Skeletal muscle satellite cell (primary cell): ENCODE results near the gene C5orf46.
"Not testable (repeated sequence)": the region's sequence is repeated elsewhere in the genome, so short reads cannot be mapped to it uniquely, and the experiment has no call there.

ENCODE experiments used
- H3K27me3 ChIP-seq: 2 replicates; pipeline ENCODE4 v1.7.0; 2013; ENCODE audit warnings: low read length; ENCODE audit not compliant: control insufficient read depth, insufficient read depth
- H3K36me3 ChIP-seq: 2 replicates; pipeline ENCODE4 v1.7.0; 2013; ENCODE audit warnings: mild to moderate bottlenecking, control low read depth, low read length; ENCODE audit not compliant: insufficient read depth
- H3K4me1 ChIP-seq: 2 replicates; pipeline ENCODE4 v1.7.0; 2013; ENCODE audit warnings: low read length; ENCODE audit not compliant: control insufficient read depth, insufficient read depth
- H3K4me2 ChIP-seq: 2 replicates; pipeline ENCODE4 v1.7.0; 2013; ENCODE audit warnings: mild to moderate bottlenecking, low read length
- H3K4me3 ChIP-seq: 2 replicates; pipeline ENCODE4 v1.7.0; 2013; ENCODE audit warnings: low read length
- H3K9ac ChIP-seq: 2 replicates; pipeline ENCODE4 v1.7.0; 2013; ENCODE audit warnings: mild to moderate bottlenecking, low read depth, low read length, moderate library complexity
- H3K9me3 ChIP-seq: replicated peaks from 2 replicates; pipeline ENCODE4 v1.7.0; 2013; ENCODE audit warnings: mild to moderate bottlenecking, control low read depth, low read length

Gene C5orf46

DNA sequence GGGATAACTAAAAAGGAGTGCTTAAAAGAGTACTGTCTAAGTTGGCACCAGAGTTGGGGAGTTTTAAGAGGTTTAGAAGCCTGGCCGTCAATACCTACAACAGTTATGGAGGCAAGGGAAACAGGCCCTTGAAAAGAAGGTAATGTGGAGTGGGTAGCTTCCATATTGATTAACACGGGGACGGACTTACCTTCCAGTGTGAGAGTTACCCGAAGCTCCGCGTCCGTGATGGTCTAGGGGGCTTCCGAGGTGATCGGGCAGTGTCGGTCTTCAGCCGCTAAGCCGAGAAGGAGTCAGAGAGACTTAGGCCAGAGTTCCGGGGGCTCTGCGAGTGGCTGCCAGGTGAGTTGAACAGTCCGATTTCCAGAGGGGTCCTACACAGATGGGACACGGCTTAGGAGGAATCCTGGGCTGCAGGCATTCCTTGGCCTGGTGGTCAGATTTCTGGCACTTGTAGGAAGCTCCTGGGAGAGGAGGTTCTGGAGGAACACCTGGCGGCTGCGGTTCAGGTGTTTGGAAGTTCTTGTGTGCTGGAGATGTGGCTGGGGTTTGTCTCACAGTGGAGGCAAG is 34.3 kb downstream of the C5orf46 start:
- H3K4me1 ChIP-seq, H3K4me2 ChIP-seq, H3K9me3 ChIP-seq, H3K9ac ChIP-seq, H3K4me3 ChIP-seq, H3K36me3 ChIP-seq, H3K27me3 ChIP-seq: not testable (repeated sequence)

DNA sequence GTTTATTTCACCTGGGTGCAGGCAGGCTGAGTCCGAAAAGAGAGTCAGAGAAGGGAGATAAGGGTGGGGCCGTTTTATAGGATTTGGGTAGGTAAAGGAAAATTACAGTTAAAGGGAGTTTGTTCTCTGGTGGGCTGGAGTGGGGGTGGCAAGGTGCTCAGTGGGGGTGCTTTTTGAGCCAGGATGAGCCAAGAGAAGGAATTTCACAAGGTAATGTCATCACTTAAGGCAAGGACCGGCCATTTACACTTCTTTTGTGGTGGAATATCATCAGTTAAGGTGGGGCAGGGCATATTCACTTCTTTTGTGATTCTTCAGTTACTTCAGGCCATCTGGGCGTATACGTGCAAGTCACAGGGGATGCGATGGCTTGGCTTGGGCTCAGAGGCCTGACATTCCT is 36.4 kb downstream of the C5orf46 start:
- not testable (repeated sequence) for H3K4me1 ChIP-seq, H3K27me3 ChIP-seq, H3K36me3 ChIP-seq, H3K4me2 ChIP-seq, H3K4me3 ChIP-seq, H3K9me3 ChIP-seq, H3K9ac ChIP-seq

DNA sequence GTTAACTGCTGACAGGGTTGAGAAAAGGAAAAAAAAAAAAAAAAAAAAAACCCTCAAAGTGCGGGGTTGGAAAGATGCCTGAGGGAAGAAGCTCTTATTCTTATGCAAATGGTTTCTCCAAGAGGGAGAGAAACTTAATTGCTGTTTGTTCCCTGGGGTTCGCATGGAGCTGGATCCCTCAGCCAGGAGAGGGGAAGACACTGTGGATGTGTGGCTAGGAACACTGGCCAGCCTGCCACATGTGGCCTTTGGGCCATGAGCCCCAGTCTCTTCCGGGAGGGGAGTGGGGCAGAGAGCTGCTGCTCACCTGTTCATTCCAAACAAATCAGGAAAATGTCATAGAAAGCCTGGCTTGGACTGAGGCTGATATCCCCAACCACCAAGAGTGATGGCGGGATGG is 37.2 kb downstream of the C5orf46 start:
- Histone ChIP-seq H3K4me3 (no peak overlapping the region), H3K36me3 (no peaks in the 10 kb centered on the region), H3K9ac (no peak overlapping the region), H3K4me2 (no peak overlapping the region), H3K27me3 (no peaks in the 10 kb centered on the region), H3K9me3 (no peaks in the 10 kb centered on the region), H3K4me1 (no peaks in the 10 kb centered on the region)

DNA sequence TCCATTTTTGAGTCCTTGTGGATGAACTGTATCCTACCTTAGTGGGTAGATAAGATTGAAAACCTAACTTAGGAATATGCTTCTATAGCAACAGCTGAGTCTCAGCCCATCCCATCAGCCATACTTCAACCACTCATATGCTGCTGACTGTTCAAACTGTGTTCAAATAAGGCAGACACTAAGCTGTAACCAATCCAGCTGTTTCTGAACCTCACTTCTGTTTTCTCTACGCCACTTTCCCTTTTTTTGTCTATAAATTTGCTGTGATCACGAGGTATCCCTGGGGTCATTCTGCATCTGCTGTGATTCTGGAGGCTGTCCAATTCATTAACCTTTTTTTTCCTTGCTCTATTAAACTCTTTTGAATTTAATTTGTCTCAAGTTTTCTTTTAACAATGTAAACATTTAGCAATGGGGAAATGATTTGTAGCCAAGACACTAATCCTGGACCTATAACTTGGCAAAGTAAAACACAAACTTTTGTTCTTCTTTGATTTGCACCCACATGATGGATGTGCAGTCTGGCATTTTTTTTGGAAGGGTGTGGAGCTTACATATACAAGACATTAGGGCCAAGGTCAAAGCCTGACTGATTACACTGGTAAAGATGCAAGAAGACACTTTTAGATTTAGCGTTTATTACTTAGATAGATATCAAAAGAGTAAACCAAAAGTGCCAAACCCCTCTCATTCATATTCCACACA is 42.7 kb downstream of the C5orf46 start:
- Histone ChIP-seq H3K36me3 (no peaks in the 10 kb centered on the region), H3K4me3 (no peak overlapping the region), H3K27me3 (no peaks in the 10 kb centered on the region), H3K9ac (no peak overlapping the region), H3K4me1 (no peaks in the 10 kb centered on the region), H3K9me3 (no peaks in the 10 kb centered on the region), H3K4me2 (no peak overlapping the region)

DNA sequence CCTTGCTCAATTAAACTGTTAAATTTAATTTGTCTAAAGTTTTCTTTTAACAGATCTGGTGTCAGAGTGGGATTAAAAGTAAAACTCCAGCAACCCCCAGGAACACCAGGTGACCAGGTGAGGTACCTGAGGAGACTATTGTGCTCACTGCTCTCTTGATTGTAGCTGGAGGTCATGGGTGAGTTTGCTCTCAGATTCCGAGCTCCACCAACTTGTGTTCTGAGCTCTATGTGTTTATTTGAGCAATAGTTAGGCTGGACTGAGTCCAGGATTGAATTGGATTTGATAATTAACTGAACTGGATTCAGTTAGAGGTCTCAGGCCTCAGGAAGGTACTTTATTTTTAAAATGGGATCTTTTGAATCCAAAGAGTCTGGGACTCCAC is 45.7 kb downstream of the C5orf46 start:
- Histone ChIP-seq H3K9ac (no peak overlapping the region), H3K9me3 (no peaks in the 10 kb centered on the region), H3K27me3 (peaks cover 5% of the 10 kb centered on the region), H3K4me3 (no peak overlapping the region), H3K36me3 (no peaks in the 10 kb centered on the region), H3K4me2 (no peak overlapping the region), H3K4me1 (no peaks in the 10 kb centered on the region)

DNA sequence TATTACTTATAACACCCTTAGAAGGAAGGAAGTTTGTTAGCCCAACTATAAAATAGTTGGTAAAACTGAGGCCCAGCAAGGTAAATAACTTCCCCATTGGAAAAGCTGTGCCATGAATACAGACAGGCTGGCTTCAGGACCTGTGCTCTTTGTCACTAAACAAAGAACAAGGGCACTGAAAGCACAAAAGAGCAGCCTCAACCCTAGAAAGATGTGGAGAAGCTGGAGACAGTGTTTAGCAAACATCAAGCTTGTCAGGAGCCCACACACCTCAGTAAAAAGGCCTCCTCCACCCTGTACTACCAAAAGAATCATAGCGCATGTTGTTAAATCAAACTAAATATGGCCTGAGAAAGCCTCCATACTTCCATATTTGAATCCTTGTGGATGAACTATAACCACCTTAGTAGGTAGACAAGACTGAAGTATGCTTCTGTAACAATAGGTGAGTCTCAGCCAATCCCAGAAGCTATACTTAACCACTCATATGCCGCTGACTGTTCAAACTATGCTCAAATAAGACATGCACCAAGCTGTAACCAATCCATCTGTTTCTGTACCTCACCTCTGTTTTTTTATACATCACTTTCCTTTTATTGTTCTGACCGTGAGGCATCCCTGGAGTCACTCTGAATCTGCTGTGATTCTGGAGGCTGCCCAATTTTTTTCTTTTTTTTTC is 46.2 kb downstream of the C5orf46 start:
- Histone ChIP-seq H3K36me3 (no peaks in the 10 kb centered on the region), H3K4me3 (no peak overlapping the region), H3K9ac (no peak overlapping the region), H3K4me2 (no peak overlapping the region), H3K4me1 (no peaks in the 10 kb centered on the region), H3K9me3 (no peaks in the 10 kb centered on the region), H3K27me3 (peaks cover 5% of the 10 kb centered on the region)

DNA sequence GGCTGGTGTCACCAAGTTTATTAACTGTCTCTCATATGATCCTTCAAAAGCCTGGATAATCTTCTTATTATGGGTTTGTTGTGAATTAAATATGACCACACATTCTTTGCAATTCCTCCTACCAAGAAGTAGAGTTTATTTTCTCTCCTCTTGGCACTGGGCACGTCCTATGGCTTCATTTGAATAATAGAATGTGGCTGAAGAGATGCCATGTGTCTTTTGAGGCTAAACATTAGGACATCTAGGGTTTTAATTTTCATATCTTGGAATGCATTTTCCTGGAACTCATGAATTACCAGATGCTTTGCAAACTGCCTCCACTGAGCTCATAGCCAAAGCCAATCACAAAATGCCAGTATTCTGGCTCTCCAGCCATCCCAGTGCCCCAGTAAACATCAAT is 47.8 kb downstream of the C5orf46 start:
- Histone ChIP-seq H3K9ac (no peak overlapping the region), H3K4me2 (no peak overlapping the region), H3K27me3 (peaks cover 5% of the 10 kb centered on the region), H3K36me3 (no peaks in the 10 kb centered on the region), H3K4me3 (no peak overlapping the region), H3K4me1 (no peaks in the 10 kb centered on the region), H3K9me3 (no peaks in the 10 kb centered on the region)

DNA sequence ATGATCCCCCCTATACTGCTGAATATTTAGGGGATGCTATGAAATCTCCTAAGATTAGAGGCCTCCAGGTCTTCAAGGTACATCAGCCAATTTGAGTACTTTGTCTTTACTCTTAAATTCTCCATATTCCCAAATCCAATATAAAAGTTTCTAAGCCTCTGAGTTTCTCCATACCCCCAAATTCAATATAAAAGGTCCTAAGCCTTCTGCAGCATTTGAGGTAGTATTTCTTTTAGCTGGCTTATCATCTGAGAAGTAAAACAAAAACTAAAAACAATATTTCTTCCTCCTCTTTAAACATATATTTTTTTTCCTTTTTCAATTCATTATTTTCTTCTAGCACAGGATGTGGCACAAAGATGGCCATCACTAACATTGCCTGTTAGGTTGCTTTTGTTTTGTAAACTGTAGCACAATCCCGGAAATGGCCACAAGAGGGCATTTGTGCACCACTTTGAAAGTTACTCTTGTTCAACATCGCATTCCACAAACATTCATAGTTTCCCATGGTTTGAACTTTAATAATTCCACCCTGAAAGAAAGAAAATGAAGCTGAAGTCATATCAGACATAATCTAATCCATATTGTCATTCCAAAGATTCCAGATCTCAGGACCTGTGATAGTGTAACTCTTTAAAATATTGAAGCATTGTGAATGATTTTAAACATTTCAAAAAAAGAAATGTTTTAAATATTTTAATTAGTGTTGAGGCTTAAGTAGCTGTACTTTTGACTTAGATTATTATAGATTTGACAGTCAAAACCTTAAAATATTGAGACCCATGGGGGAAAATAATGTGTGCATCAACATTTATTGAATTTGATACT is 48.8 kb downstream of the C5orf46 start:
- H3K4me3 ChIP-seq: no peak overlapping the region
- no peak overlapping the region for H3K4me2 ChIP-seq
- H3K9ac ChIP-seq: no peak overlapping the region
- H3K9me3 ChIP-seq: no peaks in the 10 kb centered on the region
- H3K27me3 ChIP-seq: peaks cover 5% of the 10 kb centered on the region
- H3K36me3 ChIP-seq: no peaks in the 10 kb centered on the region
- no peaks in the 10 kb centered on the region for H3K4me1 ChIP-seq

DNA sequence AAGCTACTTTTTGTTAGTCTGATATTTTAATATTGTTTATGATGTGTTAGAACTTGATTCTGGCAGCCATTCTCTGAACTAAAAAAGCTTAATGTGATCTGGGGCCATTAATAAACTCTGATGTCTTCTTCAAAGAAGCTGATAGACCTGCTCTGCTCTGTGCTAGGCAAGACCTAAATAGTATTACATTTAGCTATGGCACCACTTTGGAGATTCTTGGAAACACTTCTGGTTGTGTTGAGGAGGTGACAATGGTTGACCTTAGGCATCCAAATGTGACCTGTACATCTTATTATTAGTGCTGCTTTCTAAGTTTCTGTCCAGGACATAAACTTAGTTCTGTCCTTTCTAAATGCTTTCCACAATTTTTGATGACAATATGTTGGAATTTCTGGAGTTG is 49.5 kb downstream of the C5orf46 start:
- Histone ChIP-seq H3K36me3 (no peaks in the 10 kb centered on the region), H3K4me3 (no peak overlapping the region), H3K9ac (no peak overlapping the region), H3K27me3 (peaks cover 5% of the 10 kb centered on the region), H3K4me1 (no peaks in the 10 kb centered on the region), H3K9me3 (no peaks in the 10 kb centered on the region), H3K4me2 (no peak overlapping the region)

DNA sequence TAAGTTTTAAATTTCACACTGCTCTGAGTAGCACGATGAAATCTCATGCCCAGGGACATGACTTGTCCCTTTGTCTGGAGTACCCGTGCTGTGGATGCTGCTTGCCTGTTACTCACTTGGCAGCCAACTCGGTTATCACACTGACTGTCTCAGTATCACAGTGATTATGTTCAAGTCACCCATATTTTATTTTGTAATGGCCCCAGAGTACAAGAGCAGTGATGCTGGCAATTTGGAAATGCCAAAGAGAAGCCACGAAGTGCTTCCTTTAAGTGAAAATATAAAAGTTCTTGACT is 50.6 kb downstream of the C5orf46 start:
- no peaks in the 10 kb centered on the region for H3K36me3 ChIP-seq
- no peak overlapping the region for H3K4me3 ChIP-seq
- H3K9me3 ChIP-seq: no peaks in the 10 kb centered on the region
- no peak overlapping the region for H3K4me2 ChIP-seq
- H3K4me1 ChIP-seq: no peaks in the 10 kb centered on the region
- H3K27me3 ChIP-seq: peaks cover 9% of the 10 kb centered on the region
- no peak overlapping the region for H3K9ac ChIP-seq

DNA sequence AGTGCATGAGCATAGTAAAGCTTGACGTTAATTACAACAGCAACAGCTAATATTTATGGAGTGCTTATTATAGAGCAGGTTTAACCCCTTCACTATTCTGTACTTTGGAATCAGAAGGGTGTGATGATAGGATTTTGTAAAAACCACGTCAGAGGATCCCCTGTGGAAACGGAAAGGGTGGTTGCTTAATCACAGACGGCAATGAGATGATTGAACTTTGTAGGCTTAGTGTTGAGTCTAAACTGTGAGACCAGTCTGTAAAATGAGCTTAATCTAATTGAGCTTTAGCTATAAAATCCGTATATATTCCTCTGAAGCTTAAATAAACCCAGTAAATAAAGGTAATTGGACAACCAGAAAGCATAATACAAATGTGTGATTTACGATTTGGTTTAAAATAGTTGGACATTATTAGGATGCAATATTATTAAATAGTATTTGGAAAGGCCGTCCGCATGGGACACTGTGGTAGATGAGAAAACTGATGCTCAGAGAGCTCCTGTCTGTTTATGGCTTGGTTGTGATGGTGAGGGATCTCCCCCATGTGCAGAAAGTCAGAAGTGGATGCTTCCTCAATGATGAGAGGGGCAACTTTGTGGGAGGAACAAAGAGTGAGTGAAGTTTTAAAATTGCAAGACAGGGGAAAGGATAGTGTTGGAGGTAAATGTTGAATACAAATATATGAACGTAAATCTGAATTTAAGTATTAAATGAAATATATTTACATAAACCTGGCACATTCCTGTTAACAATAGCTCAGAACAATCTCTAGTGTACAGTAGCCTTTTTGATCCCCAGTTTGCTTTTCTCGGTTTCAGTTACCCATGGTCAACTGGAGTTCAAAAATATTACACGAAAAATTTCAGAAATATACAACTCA is 51.2 kb downstream of the C5orf46 start:
- H3K36me3 ChIP-seq: no peaks in the 10 kb centered on the region
- H3K4me2 ChIP-seq: no peak overlapping the region
- H3K9ac ChIP-seq: no peak overlapping the region

More for the DNA sequence above, 51.2 kb downstream of the C5orf46 start:
- Histone ChIP-seq H3K4me1 (no peaks in the 10 kb centered on the region), H3K27me3 (peaks cover 9% of the 10 kb centered on the region), H3K9me3 (no peaks in the 10 kb centered on the region), H3K4me3 (no peak overlapping the region)
